GM12878 (cell line): ENCODE measurements around the gene SLX9. TPM values are rescaled to one million over a fixed set of nuclear protein-coding genes. Genes with fewer than 3 reads are reported as not detected.

Experiments
- ASH2L ChIP-seq: fragments of 300-600, 200-600 bp; sonication (generic); IDR thresholded peaks from 2 replicates; pipeline ENCODE4 v1.6.1; 2017; ENCODE audit warnings: low read depth, mild to moderate bottlenecking, borderline replicate concordance
- BHLHE40 ChIP-seq, 2 experiments: fragments of 450-650 bp in 1 of 2; IDR thresholded peaks; 2 replicates each; pipeline ENCODE4 v1.6.1; 2011 to 2017; ENCODE audit warnings: low read depth in 2 of 2, borderline replicate concordance in 1 of 2, improper control_type of control experiment in 1 of 2, low read length in 1 of 2, mild to moderate bottlenecking in 1 of 2
- ETV6 ChIP-seq, 2 experiments: fragments of 450-650 bp in 1 of 2; IDR thresholded peaks in 1 of 2; conservative IDR thresholded peaks in 1 of 2; 2 replicates each; pipeline ENCODE4 v1.6.1; 2014; ENCODE audit warnings: antibody characterized with exemption in 1 of 2, borderline replicate concordance in 1 of 2, low read depth in 1 of 2, mild to moderate bottlenecking in 1 of 2, moderate library complexity in 1 of 2
- FOXK2 ChIP-seq: fragments of 450-650 bp; IDR thresholded peaks from 2 replicates; pipeline ENCODE4 v1.6.1; 2017; ENCODE audit warnings: mild to moderate bottlenecking, moderate library complexity
- HDGF ChIP-seq: fragments of 450-650 bp; IDR thresholded peaks from 2 replicates; pipeline ENCODE4 v1.6.1; 2016; ENCODE audit warnings: antibody characterized with exemption
- IKZF1 ChIP-seq: fragments of 450-650 bp; conservative IDR thresholded peaks from 2 replicates; pipeline ENCODE4 v1.6.1; 2017; ENCODE audit warnings: antibody characterized with exemption, mild to moderate bottlenecking
- IKZF2 ChIP-seq, 2 experiments: fragments of 450-650 bp; IDR thresholded peaks; 2 replicates each; pipeline ENCODE4 v1.6.1; 2017; ENCODE audit warnings: mild to moderate bottlenecking in 2 of 2, moderate library complexity in 2 of 2
- IRF4 ChIP-seq: IDR thresholded peaks from 2 replicates; pipeline ENCODE4 v1.6.1; 2011; ENCODE audit warnings: low read depth, low read length
- LARP7 ChIP-seq: fragments of 450-650 bp; IDR thresholded peaks from 2 replicates; pipeline ENCODE4 v1.6.1; 2017; ENCODE audit warnings: mild to moderate bottlenecking
- MEF2A ChIP-seq: IDR thresholded peaks from 2 replicates; pipeline ENCODE4 v1.6.1; 2011; ENCODE audit warnings: low read depth, mild to moderate bottlenecking, low read length, moderate library complexity; ENCODE audit not compliant: insufficient read depth
- MTA2 ChIP-seq: fragments of 450-650 bp; IDR thresholded peaks from 2 replicates; pipeline ENCODE4 v1.6.1; 2016; ENCODE audit warnings: low read depth, mild to moderate bottlenecking, moderate library complexity
- MTA3 ChIP-seq: IDR thresholded peaks from 2 replicates; pipeline ENCODE4 v1.6.1; 2012; ENCODE audit warnings: low read length, inconsistent platforms, borderline replicate concordance
- NR2F1 ChIP-seq: fragments of 450-650 bp; conservative IDR thresholded peaks from 2 replicates; pipeline ENCODE4 v1.6.1; 2017; ENCODE audit warnings: mild to moderate bottlenecking
- PAX8 ChIP-seq: fragments of 450-650 bp; IDR thresholded peaks from 2 replicates; pipeline ENCODE4 v1.6.1; 2017; ENCODE audit warnings: mild to moderate bottlenecking, moderate library complexity
- POLR2AphosphoS5 ChIP-seq: IDR thresholded peaks from 2 replicates; pipeline ENCODE4 v1.6.1; 2011; ENCODE audit warnings: mild to moderate bottlenecking, low read length, inconsistent platforms
- RAD21 ChIP-seq: IDR thresholded peaks from 2 replicates; pipeline ENCODE4 v1.6.1; 2011; ENCODE audit warnings: mild to moderate bottlenecking, low read depth, low read length, moderate library complexity; ENCODE audit not compliant: insufficient read depth
- RFX5 ChIP-seq: IDR thresholded peaks from 2 replicates; pipeline ENCODE4 v1.6.1; 2011; ENCODE audit warnings: low read depth, low read length, improper control_type of control experiment
- SMAD5 ChIP-seq: IDR thresholded peaks from 2 replicates; pipeline ENCODE4 v1.6.1; 2016; ENCODE audit warnings: antibody characterized with exemption, low read depth
- STAT1 ChIP-seq: fragments of 450-650 bp; conservative IDR thresholded peaks from 2 replicates; pipeline ENCODE4 v1.6.1; 2014; ENCODE audit warnings: antibody characterized with exemption, mild to moderate bottlenecking
- YY1 ChIP-seq: IDR thresholded peaks from 2 replicates; pipeline ENCODE4 v1.6.1; 2011; ENCODE audit warnings: low read depth, mild to moderate bottlenecking, low read length
- ZNF207 ChIP-seq: fragments of 450-650 bp; IDR thresholded peaks from 2 replicates; pipeline ENCODE4 v1.6.1; 2014; ENCODE audit warnings: antibody characterized with exemption, mild to moderate bottlenecking, borderline replicate concordance
- ZNF24 ChIP-seq: fragments of 450-650 bp; IDR thresholded peaks from 2 replicates; pipeline ENCODE4 v1.6.1; 2017; ENCODE audit warnings: antibody characterized with exemption, mild to moderate bottlenecking
- polyA plus RNA-seq, 11 experiments: library from polyadenylated mRNA; depleted of rRNA in 4 of 11; unstranded in 6 of 11; stranded (reverse) in 5 of 11; fragments of >200 nt; fragmentation: Nextera tagmentation in 4 of 11; fragmentation: Illumina TruSeq in 1 of 11; extraction: Ambion mirVana in 4 of 11; extraction: Trizol in 1 of 11; gene quantifications; 1 replicate in 1 of 11; 2 replicates in 10 of 11; pipeline versions ENCODE4 v1.2.1 to v1.2.3, GENCODE V29; 2011 to 2016; ENCODE audit warnings: inconsistent platforms in 2 of 11, missing spikeins in 2 of 11, low read depth in 1 of 11
- total RNA-seq, 4 experiments: library from RNA; depleted of rRNA in 3 of 4; stranded (reverse); fragments of >200 nt in 3 of 4; fragmentation: Illumina TruSeq in 1 of 4; extraction: Trizol in 1 of 4; gene quantifications; 2 replicates each; pipeline versions ENCODE4 v1.2.1 to v1.2.3, GENCODE V29; 2013 to 2021
- TF ChIP-seq, protein P1 (sequence below), 3 experiments: IDR thresholded peaks in 2 of 3; conservative IDR thresholded peaks in 1 of 3; 2 replicates each; pipeline ENCODE4 v1.5.1; 2011; ENCODE audit warnings: low read depth in 3 of 3, low read length in 3 of 3, mild to moderate bottlenecking in 3 of 3, control low read depth in 2 of 3, moderate library complexity in 2 of 3, inconsistent platforms in 1 of 3, mixed read lengths in 1 of 3; ENCODE audit not compliant: control insufficient read depth in 2 of 3, insufficient read depth in 1 of 3; ENCODE audit errors: extremely low read depth in 1 of 3
- TF ChIP-seq, protein P2 (sequence below): IDR thresholded peaks from 2 replicates; pipeline ENCODE4 v1.6.1; 2012; ENCODE audit warnings: mild to moderate bottlenecking, low read depth, low read length

SLX9 gene
- total and polyA plus RNA-seq, 10 of the 15 experiments (the other 5 are each of a cell fraction or from before 2014, with no cell fraction given): 0.69 to 81.3 (median 33.9) TPM

DNA sequence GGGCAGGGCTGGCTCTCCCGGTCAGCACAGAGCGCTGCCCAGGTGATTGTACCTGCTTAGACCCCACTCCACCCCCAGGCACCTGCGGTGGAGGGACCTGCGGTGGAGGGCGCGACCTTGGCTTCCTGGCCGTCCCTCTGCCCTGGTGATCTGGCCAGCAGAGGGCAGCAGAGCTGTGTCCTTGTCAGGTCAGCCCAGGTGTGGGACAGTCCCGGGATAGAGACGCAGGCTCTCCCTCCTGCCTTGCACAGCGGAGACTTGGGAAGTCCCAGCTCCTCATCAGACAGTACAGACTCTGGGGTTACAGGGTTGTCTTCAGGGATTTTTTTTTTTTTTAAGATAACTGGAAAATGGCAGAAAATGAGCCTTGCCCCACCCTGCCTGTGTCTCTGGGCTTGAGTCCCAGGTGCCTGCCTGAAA is 10.0 kb downstream of the SLX9 start (continued):
- TF ChIP-seq, protein P1, sequence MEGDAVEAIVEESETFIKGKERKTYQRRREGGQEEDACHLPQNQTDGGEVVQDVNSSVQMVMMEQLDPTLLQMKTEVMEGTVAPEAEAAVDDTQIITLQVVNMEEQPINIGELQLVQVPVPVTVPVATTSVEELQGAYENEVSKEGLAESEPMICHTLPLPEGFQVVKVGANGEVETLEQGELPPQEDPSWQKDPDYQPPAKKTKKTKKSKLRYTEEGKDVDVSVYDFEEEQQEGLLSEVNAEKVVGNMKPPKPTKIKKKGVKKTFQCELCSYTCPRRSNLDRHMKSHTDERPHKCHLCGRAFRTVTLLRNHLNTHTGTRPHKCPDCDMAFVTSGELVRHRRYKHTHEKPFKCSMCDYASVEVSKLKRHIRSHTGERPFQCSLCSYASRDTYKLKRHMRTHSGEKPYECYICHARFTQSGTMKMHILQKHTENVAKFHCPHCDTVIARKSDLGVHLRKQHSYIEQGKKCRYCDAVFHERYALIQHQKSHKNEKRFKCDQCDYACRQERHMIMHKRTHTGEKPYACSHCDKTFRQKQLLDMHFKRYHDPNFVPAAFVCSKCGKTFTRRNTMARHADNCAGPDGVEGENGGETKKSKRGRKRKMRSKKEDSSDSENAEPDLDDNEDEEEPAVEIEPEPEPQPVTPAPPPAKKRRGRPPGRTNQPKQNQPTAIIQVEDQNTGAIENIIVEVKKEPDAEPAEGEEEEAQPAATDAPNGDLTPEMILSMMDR (IDR thresholded peaks at IDR 0.05 in 2 of 3, conservative IDR thresholded peaks at IDR 0.05 in 1 of 3; ENCODE audit: control insufficient read depth in 2 of 3, extremely low read depth in 1 of 3, insufficient read depth in 1 of 3, low read depth in 3 of 3, low read length in 3 of 3): peak; percentile 90 to 96 (median 95); a peak in 5 of 6 replicates
- no peak for TF ChIP-seq MTA2
- TF ChIP-seq LARP7: no peak
- TF ChIP-seq ZNF24: no peak
- TF ChIP-seq YY1: peak; percentile 54
- no peak for TF ChIP-seq POLR2AphosphoS5
- TF ChIP-seq RFX5: no peak
- peak in 1 of 2 experiments; percentile 45; a peak in 1 of 4 replicates for TF ChIP-seq BHLHE40 (IDR thresholded peaks at IDR 0.05; ENCODE audit: borderline replicate concordance in 1 of 2, low read depth in 2 of 2, low read length in 1 of 2)
- TF ChIP-seq IKZF2 (IDR thresholded peaks at IDR 0.05): peak in 1 of 2 experiments; percentile 21; a peak in 1 of 4 replicates
- no peak for TF ChIP-seq ETV6 (conservative IDR thresholded peaks at IDR 0.05 in 1 of 2, IDR thresholded peaks at IDR 0.05 in 1 of 2; ENCODE audit: borderline replicate concordance in 1 of 2, low read depth in 1 of 2)
- TF ChIP-seq IKZF1: peak; percentile 39
- TF ChIP-seq NR2F1: peak; percentile 92
- no peak for TF ChIP-seq STAT1
- TF ChIP-seq RAD21: peak; percentile 91
- TF ChIP-seq, protein P2, sequence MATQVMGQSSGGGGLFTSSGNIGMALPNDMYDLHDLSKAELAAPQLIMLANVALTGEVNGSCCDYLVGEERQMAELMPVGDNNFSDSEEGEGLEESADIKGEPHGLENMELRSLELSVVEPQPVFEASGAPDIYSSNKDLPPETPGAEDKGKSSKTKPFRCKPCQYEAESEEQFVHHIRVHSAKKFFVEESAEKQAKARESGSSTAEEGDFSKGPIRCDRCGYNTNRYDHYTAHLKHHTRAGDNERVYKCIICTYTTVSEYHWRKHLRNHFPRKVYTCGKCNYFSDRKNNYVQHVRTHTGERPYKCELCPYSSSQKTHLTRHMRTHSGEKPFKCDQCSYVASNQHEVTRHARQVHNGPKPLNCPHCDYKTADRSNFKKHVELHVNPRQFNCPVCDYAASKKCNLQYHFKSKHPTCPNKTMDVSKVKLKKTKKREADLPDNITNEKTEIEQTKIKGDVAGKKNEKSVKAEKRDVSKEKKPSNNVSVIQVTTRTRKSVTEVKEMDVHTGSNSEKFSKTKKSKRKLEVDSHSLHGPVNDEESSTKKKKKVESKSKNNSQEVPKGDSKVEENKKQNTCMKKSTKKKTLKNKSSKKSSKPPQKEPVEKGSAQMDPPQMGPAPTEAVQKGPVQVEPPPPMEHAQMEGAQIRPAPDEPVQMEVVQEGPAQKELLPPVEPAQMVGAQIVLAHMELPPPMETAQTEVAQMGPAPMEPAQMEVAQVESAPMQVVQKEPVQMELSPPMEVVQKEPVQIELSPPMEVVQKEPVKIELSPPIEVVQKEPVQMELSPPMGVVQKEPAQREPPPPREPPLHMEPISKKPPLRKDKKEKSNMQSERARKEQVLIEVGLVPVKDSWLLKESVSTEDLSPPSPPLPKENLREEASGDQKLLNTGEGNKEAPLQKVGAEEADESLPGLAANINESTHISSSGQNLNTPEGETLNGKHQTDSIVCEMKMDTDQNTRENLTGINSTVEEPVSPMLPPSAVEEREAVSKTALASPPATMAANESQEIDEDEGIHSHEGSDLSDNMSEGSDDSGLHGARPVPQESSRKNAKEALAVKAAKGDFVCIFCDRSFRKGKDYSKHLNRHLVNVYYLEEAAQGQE: no peak
- TF ChIP-seq MEF2A: no peak
- no peak for TF ChIP-seq ZNF207
- TF ChIP-seq SMAD5: no peak
- TF ChIP-seq ASH2L: no peak
- TF ChIP-seq PAX8: no peak
- TF ChIP-seq MTA3: no peak
- TF ChIP-seq FOXK2: no peak
- TF ChIP-seq IRF4: 0 out of 2 replicates have a peak, but pooled peaks have one; percentile 21
- peak; percentile 73; the same call in 1 of the 2 replicates for TF ChIP-seq HDGF
